H1 (cell line): ENCODE results near the gene DNAJC6. TPM values are rescaled to one million over a fixed set of nuclear protein-coding genes. Genes with fewer than 3 reads are reported as not detected.

Source experiments
- CTCF ChIA-PET: fragments of 300-600 bp; sonication (Branson Sonifier 250); formaldehyde crosslinking; loops from one replicate; lab custom pipeline; 2021; ENCODE audit not compliant: partially characterized antibody; lab: Charles Lee
- POLR2A ChIA-PET: fragments of 300-600 bp; sonication (Branson Sonifier 250); formaldehyde crosslinking; loops from one replicate; lab custom pipeline; 2021; ENCODE audit warnings: inconsistent platforms; ENCODE audit not compliant: partially characterized antibody; lab: Charles Lee
- DNase-seq, 2 experiments: peaks; one replicate each; pipeline versions ENCODE4 v3.0.0 to v3.0.0-alpha.2; 2010 to 2022; ENCODE audit warnings: low spot score in 2 of 2, low read depth in 1 of 2, mixed read lengths in 1 of 2
- FAIRE-seq: peaks from 2 replicates; lab custom pipeline; 2011; peaks lifted over from hg19 to GRCh38; lab: Jason Lieb, UNC
- H2AFZ ChIP-seq: 2 replicates; pipeline ENCODE4 v1.8.1; 2012; ENCODE audit warnings: low read length, inconsistent platforms
- H2AK5ac ChIP-seq: 2 replicates; pipeline ENCODE4 v1.6.1; 2013; ENCODE audit warnings: low read depth, low read length
- H2BK120ac ChIP-seq: replicated peaks from 2 replicates; pipeline ENCODE3; 2013; ENCODE audit warnings: low read depth, low read length, inconsistent platforms
- H2BK12ac ChIP-seq: 2 replicates; pipeline ENCODE4 v1.6.1; 2013; ENCODE audit warnings: low read depth, low read length
- H2BK15ac ChIP-seq: 2 replicates; pipeline ENCODE4 v1.6.1; 2013; ENCODE audit warnings: low read length
- H2BK20ac ChIP-seq: 2 replicates; pipeline ENCODE4 v1.6.1; 2013; ENCODE audit warnings: low read length
- H2BK5ac ChIP-seq: 2 replicates; pipeline ENCODE4 v1.6.1; 2013; ENCODE audit warnings: low read depth, low read length
- H3K14ac ChIP-seq: 2 replicates; pipeline ENCODE4 v1.6.1; 2013; ENCODE audit warnings: inconsistent platforms; ENCODE audit not compliant: insufficient read length
- H3K18ac ChIP-seq: 2 replicates; pipeline ENCODE4 v1.6.1; 2013; ENCODE audit warnings: low read length; ENCODE audit errors: extremely low read depth
- H3K23ac ChIP-seq: 2 replicates; pipeline ENCODE4 v1.6.1; 2013; ENCODE audit warnings: inconsistent platforms; ENCODE audit not compliant: insufficient read length
- H3K23me2 ChIP-seq: 2 replicates; pipeline ENCODE4 v1.6.1; 2013; ENCODE audit warnings: low read depth, low read length
- H3K27ac ChIP-seq: 2 replicates; pipeline ENCODE4 v1.6.1; 2011; ENCODE audit warnings: low read depth, low read length, inconsistent platforms
- H3K27me3 ChIP-seq, 4 experiments: replicated peaks in 1 of 4; 1 replicate in 1 of 4; 2 replicates in 3 of 4; pipeline versions ENCODE4 v1.6.1 to v1.8.1; 2011 to 2013; ENCODE audit warnings: low read length in 3 of 4, mild to moderate bottlenecking in 3 of 4, inconsistent platforms in 2 of 4, mixed read lengths in 2 of 4, moderate library complexity in 1 of 4; ENCODE audit not compliant: control insufficient read depth in 3 of 4, insufficient read depth in 3 of 4; ENCODE audit errors: extremely low read depth in 1 of 4
- H3K36me3 ChIP-seq, 4 experiments: 2 replicates each; pipeline versions ENCODE4 v1.6.1 to v1.8.1; 2011 to 2013; ENCODE audit warnings: mild to moderate bottlenecking in 4 of 4, low read length in 3 of 4, moderate library complexity in 2 of 4, control low read depth in 1 of 4, inconsistent platforms in 1 of 4; ENCODE audit not compliant: insufficient read depth in 4 of 4, control insufficient read depth in 2 of 4
- H3K4ac ChIP-seq: replicated peaks from 2 replicates; pipeline ENCODE3; 2013; ENCODE audit warnings: low read length, low read depth, mixed read lengths, inconsistent platforms; ENCODE audit not compliant: insufficient read length
- H3K4me1 ChIP-seq, 4 experiments: replicated peaks in 1 of 4; 1 replicate in 1 of 4; 2 replicates in 3 of 4; pipeline versions ENCODE4 v1.6.1 to v1.8.1; 2011 to 2013; ENCODE audit warnings: low read length in 3 of 4, inconsistent platforms in 2 of 4, mixed read lengths in 1 of 4; ENCODE audit not compliant: insufficient read depth in 4 of 4, control insufficient read depth in 3 of 4
- H3K4me2 ChIP-seq, 2 experiments: 2 replicates each; pipeline versions ENCODE4 v1.6.1 to v1.8.1; 2011 to 2013; ENCODE audit warnings: low read depth in 2 of 2, low read length in 2 of 2, control low read depth in 1 of 2, inconsistent platforms in 1 of 2, mild to moderate bottlenecking in 1 of 2; ENCODE audit not compliant: insufficient read depth in 1 of 2
- H3K4me3 ChIP-seq, 4 experiments: fragments of 200-600, 300-600 bp in 1 of 4; sonication (generic), shearing (Covaris generic), sonication (Bioruptor Twin) in 1 of 4; 2 replicates each; pipeline versions ENCODE4 v1.5.1 to v1.8.1; 2011 to 2016; ENCODE audit warnings: low read length in 4 of 4, low read depth in 3 of 4, control low read depth in 2 of 4, inconsistent platforms in 2 of 4, mild to moderate bottlenecking in 2 of 4, mixed read lengths in 1 of 4, moderate library complexity in 1 of 4; ENCODE audit not compliant: insufficient read depth in 2 of 4; ENCODE audit errors: extremely low read depth in 1 of 4
- H3K56ac ChIP-seq: replicated peaks from 2 replicates; pipeline ENCODE3; 2013; ENCODE audit warnings: low read depth, mild to moderate bottlenecking, mixed read lengths, low read length, inconsistent platforms; ENCODE audit not compliant: insufficient read length
- H3K79me1 ChIP-seq: 2 replicates; pipeline ENCODE4 v1.6.1; 2013; ENCODE audit warnings: low read depth, low read length, control low read depth
- H3K79me2 ChIP-seq, 2 experiments: 2 replicates each; pipeline versions ENCODE4 v1.6.1 to v1.8.1; 2012 to 2013; ENCODE audit warnings: low read length in 2 of 2, mild to moderate bottlenecking in 2 of 2, inconsistent platforms in 1 of 2; ENCODE audit not compliant: insufficient read depth in 2 of 2, control insufficient read depth in 1 of 2
- H3K9ac ChIP-seq, 4 experiments: replicated peaks in 1 of 4; 1 replicate in 1 of 4; 2 replicates in 3 of 4; pipeline versions ENCODE4 v1.6.1 to v1.8.1; 2011 to 2013; ENCODE audit warnings: low read depth in 3 of 4, low read length in 3 of 4, control low read depth in 2 of 4, mild to moderate bottlenecking in 2 of 4, moderate library complexity in 2 of 4, inconsistent platforms in 1 of 4; ENCODE audit errors: extremely low read depth in 1 of 4
- H3K9me3 ChIP-seq, 2 experiments: 2 replicates each; pipeline versions ENCODE4 v1.6.1 to v1.8.1; 2012 to 2013; ENCODE audit warnings: mild to moderate bottlenecking in 2 of 2, moderate library complexity in 2 of 2, control low read depth in 1 of 2, inconsistent platforms in 1 of 2, low read depth in 1 of 2, low read length in 1 of 2, mixed read lengths in 1 of 2; ENCODE audit not compliant: insufficient read depth in 2 of 2
- H4K20me1 ChIP-seq, 2 experiments: replicated peaks in 1 of 2; 2 replicates each; pipeline versions ENCODE3 to v1.8.1; 2011 to 2013; ENCODE audit warnings: inconsistent platforms in 2 of 2, low read length in 2 of 2, mild to moderate bottlenecking in 1 of 2; ENCODE audit not compliant: insufficient read depth in 2 of 2, control insufficient read depth in 1 of 2
- H4K5ac ChIP-seq: 2 replicates; pipeline ENCODE4 v1.6.1; 2013; ENCODE audit warnings: low read length, low read depth, mixed read lengths, inconsistent platforms; ENCODE audit not compliant: insufficient read length
- H4K8ac ChIP-seq: 2 replicates; pipeline ENCODE4 v1.8.0; 2013; ENCODE audit warnings: mild to moderate bottlenecking, moderate library complexity, low read length, inconsistent platforms; ENCODE audit not compliant: insufficient read depth; ENCODE audit errors: extremely low read depth
- H4K91ac ChIP-seq: replicated peaks from 2 replicates; pipeline ENCODE3; 2013; ENCODE audit warnings: low read length, mixed read lengths, inconsistent platforms; ENCODE audit not compliant: insufficient read length
- ASH2L ChIP-seq: fragments of 200-600, 300-600 bp; sonication (generic); IDR thresholded peaks from one replicate; pipeline ENCODE4 v1.7.1; 2017; ENCODE audit warnings: low read length
- CHD2 ChIP-seq: IDR thresholded peaks from 2 replicates; pipeline ENCODE4 v1.6.1; 2012; ENCODE audit warnings: low read length, improper control_type of control experiment
- KDM4A ChIP-seq: IDR thresholded peaks from one replicate; pipeline ENCODE4 v1.7.1; 2012; ENCODE audit warnings: low read depth, mild to moderate bottlenecking, moderate library complexity, low read length, inconsistent platforms; ENCODE audit not compliant: severe bottlenecking
- MAX ChIP-seq: IDR thresholded peaks from 2 replicates; pipeline ENCODE4 v1.6.1; 2012; ENCODE audit warnings: inconsistent platforms
- NANOG ChIP-seq: IDR thresholded peaks from 2 replicates; pipeline ENCODE4 v1.6.1; 2011; ENCODE audit warnings: low read length, low read depth, mild to moderate bottlenecking, inconsistent platforms; ENCODE audit not compliant: insufficient read depth, poor library complexity, severe bottlenecking
- RAD21 ChIP-seq, 2 experiments: IDR thresholded peaks in 1 of 2; conservative IDR thresholded peaks in 1 of 2; 2 replicates each; pipeline ENCODE4 v1.6.1; 2011; ENCODE audit warnings: low read depth in 2 of 2, low read length in 2 of 2, improper control_type of control experiment in 1 of 2, inconsistent platforms in 1 of 2, mild to moderate bottlenecking in 1 of 2, moderate library complexity in 1 of 2
- WGBS, 2 experiments: shearing (Covaris generic) in 1 of 2; methylation state at CpG; one replicate each; pipeline versions ENCODE4 v1.1.6 to v1.1.7; 2013 to 2015; ENCODE audit warnings: low lambda C conversion rate in 2 of 2, mixed read lengths in 2 of 2, inconsistent platforms in 1 of 2, low coverage in 1 of 2, missing lambda C conversion rate in 1 of 2; ENCODE audit not compliant: insufficient replicate concordance in 2 of 2, insufficient coverage in 1 of 2, insufficient read length in 1 of 2; ENCODE audit errors: extremely low coverage in 1 of 2, missing lambda C conversion rate in 1 of 2; 5-methylcytosine and 5-hydroxymethylcytosine counted together
- polyA plus RNA-seq, 7 experiments: library from polyadenylated mRNA; depleted of rRNA in 3 of 7; stranded (reverse) in 5 of 7; unstranded in 2 of 7; fragments of >200 nt in 5 of 7; fragments of 200-250 nt in 2 of 7; gene quantifications; 1 replicate in 5 of 7; 2 replicates in 1 of 7; 4 replicates in 1 of 7; pipeline versions ENCODE4 v1.2.1 to v1.2.3, GENCODE V29; 2011 to 2013; ENCODE audit warnings: missing spikeins in 2 of 7, mixed read lengths in 2 of 7
- total RNA-seq: library from RNA; stranded (reverse); fragmentation: NEBNext Ultra II Directional; extraction: Animal tissue kit (Norgen Biotek cat#: 25700); gene quantifications from 2 replicates; pipeline ENCODE4 v1.2.1, GENCODE V29; 2021

DNAJC6 gene
- total and polyA plus RNA-seq, 2 of the 8 experiments (the other 6 are each of a cell fraction or from before 2014, with no cell fraction given), result 1.6 to 3.0 TPM

GRCh38 chr1:65424573-65424889 is 115.2 kb downstream of the DNAJC6 start:
- ChIA-PET CTCF (interaction anchor here (0.6 to 1.9 kb wide), 3 partner anchors 15 to 188 kb away, joined by 3 to 6 read pairs (median 3); no protein-coding TSS in a partner anchor), POLR2A (interaction anchor here (1.9 to 2.7 kb wide), 2 partner anchors 11 to 146 kb away, joined by 8 read pairs; no protein-coding TSS in a partner anchor)
- Histone ChIP-seq H3K4me2 (no peak overlapping the region), H3K18ac (no peak overlapping the region), H3K4me1 (peaks cover 0 to 25% (median 6%) of the 10 kb centered on the region in 4 experiments; a peak in 5 of 7 replicates), H3K23me2 (peaks cover 6% of the 10 kb centered on the region), H3K27ac (no peak overlapping the region), H2AK5ac (no peak overlapping the region), H3K56ac (no peak overlapping the region), H2BK120ac (no peak overlapping the region), H3K4me3 (no peak overlapping the region), H2BK5ac (no peak overlapping the region), H3K14ac (no peak overlapping the region), H3K9ac (no peak overlapping the region), H3K4ac (no peak overlapping the region), H4K20me1 (no peaks in the 10 kb centered on the region), H4K5ac (no peak overlapping the region), H4K91ac (no peak overlapping the region), H4K8ac (no peak overlapping the region), H3K9me3 (no peaks in the 10 kb centered on the region), H2BK12ac (peak overlapping the region; percentile 72; the same call in 1 of the 2 replicates), H2AFZ (no peak overlapping the region), H2BK20ac (no peak overlapping the region), H3K79me2 (peaks cover 0 to 35% of the 10 kb centered on the region in 2 experiments; a peak in 3 of 4 replicates), H2BK15ac (no peak overlapping the region), H3K36me3 (peaks cover 0 to 15% (median 4%) of the 10 kb centered on the region in 4 experiments; a peak in 4 of 8 replicates), H3K23ac (no peak overlapping the region), H3K27me3 (no peaks in the 10 kb centered on the region), H3K79me1 (peaks cover 9% of the 10 kb centered on the region)
- DNase-seq (no peak), FAIRE-seq (no peak)
- WGBS, 2 experiments, result 85% methylated on average over 1 of the region's 1 CpG; no CpG with 5 or more reads in 1 of the 2 experiments
- no peak for TF ChIP-seq KDM4A
- TF ChIP-seq MAX, result no peak
- TF ChIP-seq ASH2L, result no peak
- TF ChIP-seq NANOG, result no peak
- no peak for TF ChIP-seq CHD2
- no peak for TF ChIP-seq RAD21 (IDR thresholded peaks at IDR 0.05 in 1 of 2, conservative IDR thresholded peaks at IDR 0.05 in 1 of 2; ENCODE audit: low read depth in 2 of 2, low read length in 2 of 2)
